Trophoblast cell (in vitro differentiated cells and primary cell): ENCODE results near the gene NDUFV3.

ENCODE experiments used
- DNase-seq, 2 donors: peaks; one replicate each; pipeline ENCODE4 v3.0.0-alpha.2; 2016
- H2AFZ ChIP-seq: 2 replicates; pipeline ENCODE4 v1.6.1; 2013; ENCODE audit warnings: low read length, moderate library complexity, mild to moderate bottlenecking; ENCODE audit not compliant: insufficient read depth, poor library complexity
- H2AK5ac ChIP-seq: 2 replicates; pipeline ENCODE4 v1.6.1; 2013; ENCODE audit warnings: mild to moderate bottlenecking, low read length
- H2BK120ac ChIP-seq: 2 replicates; pipeline ENCODE4 v1.6.1; 2013; ENCODE audit warnings: low read length, mild to moderate bottlenecking, moderate library complexity; ENCODE audit not compliant: insufficient read depth, poor library complexity
- H2BK12ac ChIP-seq: 2 replicates; pipeline ENCODE4 v1.6.1; 2013; ENCODE audit warnings: mild to moderate bottlenecking, low read length, moderate library complexity
- H2BK5ac ChIP-seq: 2 replicates; pipeline ENCODE4 v1.6.1; 2013; ENCODE audit warnings: low read length, low read depth, moderate library complexity, mild to moderate bottlenecking; ENCODE audit not compliant: poor library complexity
- H3K14ac ChIP-seq: 2 replicates; pipeline ENCODE4 v1.6.1; 2013; ENCODE audit warnings: mild to moderate bottlenecking, low read length
- H3K18ac ChIP-seq: 2 replicates; pipeline ENCODE4 v1.6.1; 2013; ENCODE audit warnings: mild to moderate bottlenecking, low read length
- H3K23ac ChIP-seq: 2 replicates; pipeline ENCODE4 v1.6.1; 2013; ENCODE audit warnings: low read length
- H3K27ac ChIP-seq: 2 replicates; pipeline ENCODE4 v1.5.1; 2013; ENCODE audit warnings: low read depth, mild to moderate bottlenecking, inconsistent platforms, low read length, moderate library complexity
- H3K27me3 ChIP-seq: 2 replicates; pipeline ENCODE4 v1.6.1; 2013; ENCODE audit warnings: inconsistent platforms, mild to moderate bottlenecking, low read length, moderate library complexity; ENCODE audit not compliant: insufficient read depth
- H3K36me3 ChIP-seq, 2 experiments: 1 replicate in 1 of 2; 2 replicates in 1 of 2; pipeline ENCODE4 v1.6.1; 2013; ENCODE audit warnings: low read length in 2 of 2, mild to moderate bottlenecking in 2 of 2, moderate library complexity in 1 of 2; ENCODE audit not compliant: insufficient read depth in 2 of 2, control insufficient read depth in 1 of 2
- H3K4ac ChIP-seq: 2 replicates; pipeline ENCODE4 v1.6.1; 2013; ENCODE audit warnings: low read depth, mild to moderate bottlenecking, low read length, moderate library complexity
- H3K4me1 ChIP-seq, 2 experiments: 1 replicate in 1 of 2; 2 replicates in 1 of 2; pipeline ENCODE4 v1.6.1; 2013; ENCODE audit warnings: low read length in 2 of 2, mild to moderate bottlenecking in 2 of 2, moderate library complexity in 1 of 2; ENCODE audit not compliant: insufficient read depth in 2 of 2, control insufficient read depth in 1 of 2
- H3K4me2 ChIP-seq: 2 replicates; pipeline ENCODE4 v1.6.1; 2013; ENCODE audit warnings: inconsistent platforms, mild to moderate bottlenecking, low read length, moderate library complexity
- H3K4me3 ChIP-seq: 2 replicates; pipeline ENCODE4 v1.5.1; 2013; ENCODE audit warnings: mild to moderate bottlenecking, low read depth, low read length, inconsistent platforms
- H3K79me1 ChIP-seq: one replicate; pipeline ENCODE4 v1.6.1; 2013; ENCODE audit warnings: low read length
- H3K79me2 ChIP-seq: 2 replicates; pipeline ENCODE4 v1.6.1; 2013; ENCODE audit warnings: low read length, mild to moderate bottlenecking; ENCODE audit not compliant: control insufficient read depth, insufficient read depth, poor library complexity
- H3K9ac ChIP-seq: 2 replicates; pipeline ENCODE4 v1.6.1; 2013; ENCODE audit warnings: mild to moderate bottlenecking, low read length
- H3K9me3 ChIP-seq: 2 replicates; pipeline ENCODE4 v1.6.1; 2013; ENCODE audit warnings: low read depth, mild to moderate bottlenecking, control low read depth, inconsistent platforms, low read length; ENCODE audit not compliant: insufficient read depth
- H4K12ac ChIP-seq: 2 replicates; pipeline ENCODE4 v1.6.1; 2013; ENCODE audit warnings: low read depth, mild to moderate bottlenecking, low read length, moderate library complexity
- H4K8ac ChIP-seq: 2 replicates; pipeline ENCODE4 v1.6.1; 2013; ENCODE audit warnings: low read depth, mild to moderate bottlenecking, low read length, moderate library complexity
- H4K91ac ChIP-seq: one replicate; pipeline ENCODE4 v1.6.1; 2013; ENCODE audit warnings: low read depth, mild to moderate bottlenecking, low read length, moderate library complexity
- WGBS: extraction: QIAGEN DNeasy Blood & Tissue Kit; methylation state at CpG from one replicate; pipeline ENCODE4 v1.1.7; 2013; ENCODE audit warnings: missing lambda C conversion rate; ENCODE audit not compliant: insufficient read length, insufficient coverage; ENCODE audit errors: extremely low coverage; 5-methylcytosine and 5-hydroxymethylcytosine counted together

The NDUFV3 gene

GRCh38 chr21:42887326-42887725 lies 5.8 kb upstream of the NDUFV3 start:
- H2BK5ac ChIP-seq, result no peak overlapping the region
- no peaks in the 10 kb centered on the region for H3K79me1 ChIP-seq
- H3K79me2 ChIP-seq, result no peaks in the 10 kb centered on the region
- no peak for DNase-seq
- no peaks in the 10 kb centered on the region for H3K36me3 ChIP-seq
- H3K9ac ChIP-seq, result no peak overlapping the region
- H3K4me1 ChIP-seq, result peaks cover 0 to 1% of the 10 kb centered on the region in 2 experiments
- H4K12ac ChIP-seq, result no peak overlapping the region
- H3K9me3 ChIP-seq, result no peaks in the 10 kb centered on the region
- H3K23ac ChIP-seq, result no peak overlapping the region
- no peak overlapping the region for H3K27ac ChIP-seq
- no peak overlapping the region for H3K14ac ChIP-seq
- no peak overlapping the region for H3K4ac ChIP-seq
- H2AFZ ChIP-seq, result no peak overlapping the region
- H3K4me2 ChIP-seq, result no peak overlapping the region
- H2BK12ac ChIP-seq, result no peak overlapping the region
- no peak overlapping the region for H3K4me3 ChIP-seq
- no peak overlapping the region for H4K8ac ChIP-seq
- H2AK5ac ChIP-seq, result no peak overlapping the region
- no peak overlapping the region for H4K91ac ChIP-seq
- no peak overlapping the region for H3K18ac ChIP-seq
- no CpG with 5 or more reads among the region's 5 CpGs for WGBS
- H2BK120ac ChIP-seq, result no peak overlapping the region
- H3K27me3 ChIP-seq, result no peaks in the 10 kb centered on the region

- DNase-seq, result no peak
- peak overlapping the region; percentile 9 for H3K14ac ChIP-seq
- peak overlapping the region; percentile 6 for H2AK5ac ChIP-seq
- no peak overlapping the region for H3K23ac ChIP-seq
- peaks cover 3 to 9% of the 10 kb centered on the region in 2 experiments for H3K36me3 ChIP-seq
- H3K4me2 ChIP-seq, result peak overlapping the region; percentile 67
- peak overlapping the region; percentile 76 for H3K9ac ChIP-seq
- peak overlapping the region; percentile 59 for H4K91ac ChIP-seq
- peaks cover 5% of the 10 kb centered on the region for H3K79me2 ChIP-seq
- peak overlapping the region; percentile 26 for H4K12ac ChIP-seq
- peak overlapping the region; percentile 73 for H2AFZ ChIP-seq
- peaks cover 0 to 5% of the 10 kb centered on the region in 2 experiments for H3K4me1 ChIP-seq
- H3K27ac ChIP-seq, result peak overlapping the region; percentile 60
- H3K4me3 ChIP-seq, result peak overlapping the region; percentile 76
- H2BK120ac ChIP-seq, result no peak overlapping the region
- no peaks in the 10 kb centered on the region for H3K9me3 ChIP-seq
- H2BK5ac ChIP-seq, result peak overlapping the region; percentile 13
- peak overlapping the region; percentile 25 for H3K4ac ChIP-seq
- H3K18ac ChIP-seq, result peak overlapping the region; percentile 55
- H3K27me3 ChIP-seq, result no peaks in the 10 kb centered on the region
- H3K79me1 ChIP-seq, result peaks cover 9% of the 10 kb centered on the region
- H4K8ac ChIP-seq, result peak overlapping the region; percentile 91
- H2BK12ac ChIP-seq, result no peak overlapping the region
- no CpG with 5 or more reads among the region's 18 CpGs for WGBS
Measured at GRCh38 chr21:42892582-42892930, 553 bp upstream of the NDUFV3 start.

DNA sequence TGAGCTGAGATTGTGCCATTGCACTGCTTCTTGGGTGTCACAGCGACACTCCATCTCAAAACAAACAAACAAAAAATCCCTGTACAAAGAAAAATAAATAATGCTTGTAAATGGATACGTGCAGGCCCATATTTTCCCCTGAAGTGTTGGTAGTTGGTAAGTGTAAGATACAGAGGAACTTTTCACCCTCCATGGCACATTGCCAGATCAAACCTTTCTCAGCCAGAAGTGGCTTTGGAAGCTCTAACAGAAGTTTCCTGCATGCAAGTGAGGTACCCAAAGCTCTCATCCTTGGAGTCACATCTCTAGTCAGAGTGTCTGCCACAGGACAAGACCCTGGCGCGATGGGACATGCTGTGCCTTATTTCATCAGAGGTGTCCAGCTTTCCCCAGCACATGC lies 7.3 kb downstream of the NDUFV3 start:
- Histone ChIP-seq H3K9me3 (no peaks in the 10 kb centered on the region), H3K4ac (no peak overlapping the region), H4K12ac (no peak overlapping the region), H3K27ac (no peak overlapping the region), H2AK5ac (no peak overlapping the region), H3K36me3 (peaks cover 41 to 43% of the 10 kb centered on the region in 2 experiments), H2BK12ac (no peak overlapping the region), H3K79me1 (no peaks in the 10 kb centered on the region), H2AFZ (no peak overlapping the region), H3K23ac (no peak overlapping the region), H3K14ac (no peak overlapping the region), H3K79me2 (no peaks in the 10 kb centered on the region), H3K4me2 (no peak overlapping the region), H3K18ac (no peak overlapping the region), H3K4me1 (no peaks in the 10 kb centered on the region), H4K8ac (no peak overlapping the region), H3K9ac (peak overlapping the region; percentile 9), H4K91ac (no peak overlapping the region), H3K4me3 (no peak overlapping the region), H2BK5ac (no peak overlapping the region), H3K27me3 (no peaks in the 10 kb centered on the region), H2BK120ac (no peak overlapping the region)
- WGBS, result no CpG with 5 or more reads among the region's 4 CpGs
- no peak for DNase-seq

DNA sequence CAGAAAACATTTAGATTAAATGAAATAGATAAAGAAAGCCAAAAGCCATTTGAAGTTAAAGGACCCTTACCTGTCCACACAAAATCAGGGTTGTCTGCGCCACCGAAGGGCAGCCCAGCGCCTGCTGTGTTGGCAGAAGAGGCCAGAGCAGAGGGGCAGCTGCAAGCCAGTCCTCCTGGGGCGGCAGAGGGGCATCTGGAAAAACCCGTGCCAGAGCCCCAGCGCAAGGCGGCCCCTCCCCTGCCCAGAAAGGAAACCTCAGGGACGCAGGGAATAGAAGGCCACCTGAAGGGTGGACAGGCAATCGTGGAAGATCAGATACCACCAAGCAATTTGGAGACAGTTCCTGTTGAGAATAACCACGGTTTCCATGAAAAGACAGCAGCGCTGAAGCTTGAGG lies 10.7 kb downstream of the NDUFV3 start:
- Histone ChIP-seq H3K4ac (no peak overlapping the region), H2BK12ac (no peak overlapping the region), H2BK120ac (no peak overlapping the region), H4K8ac (no peak overlapping the region), H4K91ac (no peak overlapping the region), H2BK5ac (no peak overlapping the region), H2AFZ (no peak overlapping the region), H3K36me3 (peaks cover 51% of the 10 kb centered on the region in 2 experiments), H3K18ac (no peak overlapping the region), H4K12ac (no peak overlapping the region), H3K79me1 (no peaks in the 10 kb centered on the region), H3K79me2 (no peaks in the 10 kb centered on the region), H3K27ac (no peak overlapping the region), H3K9me3 (no peaks in the 10 kb centered on the region), H3K14ac (no peak overlapping the region), H3K4me1 (no peaks in the 10 kb centered on the region), H3K4me2 (no peak overlapping the region), H3K9ac (no peak overlapping the region), H3K4me3 (no peak overlapping the region), H3K27me3 (no peaks in the 10 kb centered on the region), H3K23ac (no peak overlapping the region), H2AK5ac (no peak overlapping the region)
- DNase-seq, result no peak
- no CpG with 5 or more reads among the region's 11 CpGs for WGBS
